HEK293 (cell line): ENCODE results near the gene ATP8A1.

ENCODE experiments used
- CTCF ChIP-seq: fragments of 450-650 bp; formaldehyde crosslinking; IDR thresholded peaks from 2 replicates; pipeline ENCODE4 v1.5.1; 2016; ENCODE audit warnings: missing biosample characterization, missing genetic modification characterization
- ZBTB48 ChIP-seq: fragments of 450-650 bp; formaldehyde crosslinking; IDR thresholded peaks from 2 replicates; pipeline ENCODE4 v1.5.1; 2016; ENCODE audit warnings: missing biosample characterization, missing genetic modification characterization
- ZNF391 ChIP-seq: fragments of 450-650 bp; formaldehyde crosslinking; IDR thresholded peaks from 2 replicates; pipeline ENCODE4 v1.5.1; 2016; ENCODE audit warnings: low read depth, missing biosample characterization, missing genetic modification characterization, borderline replicate concordance
- ZNF785 ChIP-seq: fragments of 450-650 bp; formaldehyde crosslinking; IDR thresholded peaks from 2 replicates; pipeline ENCODE4 v1.5.1; 2016; ENCODE audit warnings: missing biosample characterization, missing genetic modification characterization
- ZSCAN16 ChIP-seq: fragments of 450-650 bp; formaldehyde crosslinking; IDR thresholded peaks from 2 replicates; pipeline ENCODE4 v1.5.1; 2016; ENCODE audit warnings: missing biosample characterization, missing genetic modification characterization

DNA sequence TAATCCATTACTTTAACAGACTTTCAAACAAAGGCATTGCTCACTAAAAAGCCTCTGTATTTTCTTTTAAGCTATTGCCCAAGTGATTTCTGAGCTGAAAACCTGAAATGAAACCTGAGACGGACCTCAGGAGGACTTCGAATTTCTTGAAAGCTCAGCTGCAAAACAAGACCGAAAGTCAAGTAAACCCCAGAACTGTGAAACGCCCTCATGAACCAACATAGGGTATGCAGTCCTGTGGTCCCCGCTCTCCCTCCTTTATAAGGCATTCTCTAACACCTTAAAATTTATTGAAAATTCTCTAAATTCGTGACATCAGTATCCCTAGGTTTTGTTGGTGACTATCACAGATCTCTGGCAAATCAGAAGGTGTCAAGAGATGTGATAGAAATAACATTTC, 167.8 kb downstream of the ATP8A1 start:
- TF ChIP-seq ZSCAN16 (tag by site-specific recombination) (no peak), ZNF391 (tag by site-specific recombination) (no peak), CTCF (tag by site-specific recombination) (no peak), ZNF785 (tag by site-specific recombination) (no peak), ZBTB48 (no peak)
